Activated CD4-positive, alpha-beta T cell treated with anti-CD3 and anti-CD28 coated beads for 24 hours (primary cell): ENCODE results near the gene RNASE9.
"Not testable (repeated sequence)": the region's sequence is repeated elsewhere in the genome, so short reads cannot be mapped to it uniquely, and the experiment has no call there.

ENCODE experiments used
- DNase-seq, 2 donors: peaks; one replicate each; pipeline ENCODE4 v3.0.0-alpha.2; 2020; ENCODE audit warnings: low read depth in 2 of 2

The RNASE9 gene

DNA sequence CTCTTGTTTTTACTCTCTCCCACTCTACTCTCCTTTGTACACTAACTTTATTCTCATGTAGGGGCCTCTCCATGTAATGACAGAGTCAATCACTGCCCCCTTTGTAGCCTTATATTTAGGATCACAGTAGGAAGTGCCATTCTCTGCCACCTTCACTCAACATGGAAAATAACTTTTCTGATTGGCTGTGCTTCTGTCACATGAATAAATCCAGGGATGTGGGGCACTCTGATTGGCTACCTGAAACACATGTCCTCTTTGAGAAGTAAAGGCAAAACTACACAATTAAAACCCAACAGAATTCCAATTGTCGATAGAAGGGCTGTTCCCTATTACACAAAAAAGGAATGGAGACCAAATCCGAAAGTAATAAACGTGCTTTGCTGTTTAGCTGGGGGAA is at the start of gene RNASE9:
RNASE9 (minus strand) TSS at position 87 of the 400 bp plus-strand sequence.
- DNase-seq, result no peak

DNA sequence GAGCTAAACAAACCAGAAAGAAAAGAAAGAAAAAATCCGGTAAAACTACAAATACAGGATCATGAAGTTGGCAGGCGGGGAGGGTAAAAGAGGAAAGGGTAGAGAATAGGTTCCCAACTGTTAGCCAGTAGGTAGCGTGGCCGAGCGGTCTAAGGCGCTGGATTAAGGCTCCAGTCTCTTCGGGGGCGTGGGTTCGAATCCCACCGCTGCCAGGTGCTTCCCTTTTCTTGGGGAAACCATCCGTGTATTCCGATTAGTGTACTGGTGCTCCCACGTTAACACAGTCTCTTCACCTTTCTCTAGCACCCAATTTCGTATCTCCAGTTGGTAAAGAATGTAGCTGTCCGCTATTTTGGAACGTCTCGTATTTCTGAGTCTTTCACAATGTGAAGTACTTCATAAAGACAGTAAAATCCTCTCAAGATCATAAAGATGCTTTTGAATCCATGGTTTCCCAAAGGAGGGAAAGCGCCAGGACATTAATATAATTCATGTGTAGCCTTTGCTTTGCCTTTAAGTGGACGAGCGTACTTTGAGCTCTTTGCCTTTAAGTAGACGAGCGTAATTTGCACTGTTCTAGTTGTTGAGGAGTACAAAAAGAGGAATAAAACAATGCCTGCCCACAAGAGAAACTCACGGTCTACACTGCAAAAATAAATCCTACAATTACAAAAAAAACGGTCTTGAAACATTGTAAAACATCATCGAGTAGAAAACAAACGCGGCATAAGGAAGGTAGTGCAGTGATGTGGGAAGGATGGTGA is 49.3 kb upstream of the RNASE9 start:
- peak; percentile 72 to 80 for DNase-seq

DNA sequence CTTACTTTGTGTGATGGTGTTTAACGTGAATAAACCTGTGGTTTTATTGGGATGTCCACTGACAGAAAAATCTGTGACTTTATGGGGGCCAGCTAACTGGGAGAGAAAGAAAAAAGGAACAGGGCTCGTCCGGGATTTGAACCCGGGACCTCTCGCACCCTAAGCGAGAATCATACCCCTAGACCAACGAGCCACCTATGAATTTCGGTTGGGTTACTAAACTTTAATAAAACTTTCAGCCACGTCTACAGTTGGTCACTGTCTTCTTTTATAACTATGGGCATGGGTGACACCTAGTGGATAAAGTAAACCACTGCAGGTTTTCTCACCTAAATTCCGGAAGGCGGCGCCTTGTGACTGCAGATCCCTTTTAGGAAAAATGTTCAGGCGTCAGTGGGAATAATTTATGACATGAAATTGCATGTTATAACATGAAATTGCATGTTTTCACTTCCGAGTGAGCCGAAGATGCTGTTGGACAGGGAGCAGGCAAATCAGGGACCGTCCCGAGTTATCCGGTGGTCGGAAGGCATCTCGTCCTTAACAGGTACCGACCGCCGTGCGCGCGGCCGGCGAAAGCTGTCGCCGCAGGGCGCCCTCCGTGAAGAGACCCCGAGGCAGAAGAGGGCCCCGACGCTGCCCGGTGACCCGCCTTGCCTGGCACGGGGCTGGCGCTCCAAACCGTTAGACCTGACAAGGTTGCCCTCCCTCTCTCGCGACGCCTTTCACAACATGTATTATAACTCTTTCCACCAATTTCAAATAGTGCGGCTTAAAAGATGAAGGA is 48.6 kb upstream of the RNASE9 start:
- DNase-seq, result peak in 1 of 2 donors; percentile 53

DNA sequence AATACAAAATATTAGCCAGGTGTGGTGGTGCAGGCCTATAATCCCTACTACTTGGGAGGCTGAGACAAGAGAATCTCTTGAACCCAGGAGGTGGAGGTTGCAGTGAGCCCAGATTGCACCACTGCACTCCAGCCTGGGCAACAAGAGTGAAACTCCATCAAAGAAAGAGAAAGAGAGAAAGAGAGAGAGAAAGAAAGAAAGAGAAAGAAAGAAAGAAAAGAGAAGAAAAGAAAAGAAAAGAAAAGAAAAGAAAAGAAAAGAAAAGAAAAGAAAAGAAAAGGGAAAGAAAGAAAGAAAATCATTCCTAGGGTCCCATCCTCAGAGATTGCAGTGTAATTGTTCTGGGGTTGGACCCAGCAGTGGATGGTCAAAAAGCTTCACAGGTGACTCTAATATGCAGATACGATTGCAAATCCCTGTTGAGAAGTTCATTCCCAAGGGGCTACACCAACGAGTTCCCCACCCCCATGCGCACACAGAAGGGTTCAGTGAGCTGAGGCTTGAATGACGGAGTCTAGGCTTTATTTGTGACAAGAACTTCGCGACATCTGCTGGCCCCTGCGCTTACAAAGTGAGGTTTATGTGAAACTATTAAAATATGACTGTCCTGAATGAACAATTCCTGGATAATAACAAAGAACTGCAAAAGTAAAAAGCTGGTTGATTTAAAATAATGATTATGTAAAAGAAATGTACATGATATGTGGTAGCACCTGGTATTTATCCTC is 47.7 kb upstream of the RNASE9 start:
- no peak for DNase-seq

DNA sequence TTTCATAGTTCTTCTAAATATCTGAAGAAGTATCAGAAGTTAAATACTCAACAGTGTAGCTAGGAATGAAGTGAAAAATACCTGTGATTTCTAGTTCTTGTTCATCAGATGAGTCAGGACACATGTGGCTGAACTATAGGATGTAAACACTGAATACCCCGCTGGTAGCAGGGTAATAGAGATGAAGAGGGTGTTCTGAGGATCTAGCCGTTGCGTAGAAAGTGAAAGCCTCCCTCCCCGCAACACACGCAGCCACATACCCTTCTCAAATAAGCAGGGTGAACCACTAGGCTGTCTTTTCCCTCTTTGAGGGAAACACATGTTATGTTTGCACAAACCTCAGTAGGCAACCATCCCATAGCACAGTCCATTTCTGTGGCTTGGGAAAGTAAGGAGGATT is 46.8 kb upstream of the RNASE9 start:
- no peak for DNase-seq

DNA sequence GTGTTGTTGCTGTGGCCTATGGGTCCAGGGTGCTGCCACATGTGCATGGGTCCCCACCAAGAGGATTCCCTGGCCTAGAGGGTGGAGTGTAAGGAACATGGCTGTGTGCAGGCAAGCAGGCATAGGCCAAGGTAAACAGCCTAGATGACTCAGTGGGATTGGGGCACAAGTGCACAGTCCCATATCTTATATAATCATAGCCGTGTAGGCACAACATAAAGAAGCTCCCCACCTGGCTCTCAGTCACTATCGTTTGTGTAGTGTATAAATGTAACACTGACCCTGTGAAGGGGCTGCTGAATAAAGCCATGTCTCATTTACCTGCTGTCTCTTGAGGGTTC is 46.0 kb upstream of the RNASE9 start:
- DNase-seq, result no peak

DNA sequence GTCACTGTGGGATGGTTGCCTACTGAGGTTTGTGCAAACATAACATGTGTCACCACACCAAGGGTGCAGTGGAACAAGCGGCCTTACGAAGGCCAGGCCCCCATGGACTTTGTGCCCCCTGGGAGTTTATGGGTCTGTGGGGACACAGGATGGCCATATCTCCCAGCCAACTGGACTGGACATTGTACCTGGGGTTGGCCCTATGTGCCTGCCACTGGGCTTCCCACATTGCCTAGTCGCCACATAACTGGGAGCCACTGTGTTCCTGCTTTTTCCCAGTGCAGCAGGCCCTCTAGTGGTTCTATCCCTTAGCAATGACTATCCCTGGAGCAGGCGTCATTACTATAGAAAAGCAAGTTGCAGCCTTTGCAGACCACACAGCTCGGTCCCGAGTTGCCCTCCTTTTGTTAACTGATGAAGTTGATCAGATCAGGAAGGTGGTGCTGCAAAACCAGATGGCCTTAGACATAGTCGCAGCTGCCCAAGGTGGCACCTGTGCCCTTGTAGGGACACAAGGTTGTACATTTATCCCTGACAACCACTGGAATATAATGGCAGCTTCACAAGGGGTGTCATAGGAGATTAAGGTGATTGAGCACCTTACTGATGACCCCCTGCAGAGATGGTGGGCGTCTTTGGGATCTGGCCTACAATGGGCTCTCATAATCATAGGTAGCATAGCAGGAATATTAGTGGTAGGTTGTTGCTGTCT is 45.5 kb upstream of the RNASE9 start:
- DNase-seq, result no peak

DNA sequence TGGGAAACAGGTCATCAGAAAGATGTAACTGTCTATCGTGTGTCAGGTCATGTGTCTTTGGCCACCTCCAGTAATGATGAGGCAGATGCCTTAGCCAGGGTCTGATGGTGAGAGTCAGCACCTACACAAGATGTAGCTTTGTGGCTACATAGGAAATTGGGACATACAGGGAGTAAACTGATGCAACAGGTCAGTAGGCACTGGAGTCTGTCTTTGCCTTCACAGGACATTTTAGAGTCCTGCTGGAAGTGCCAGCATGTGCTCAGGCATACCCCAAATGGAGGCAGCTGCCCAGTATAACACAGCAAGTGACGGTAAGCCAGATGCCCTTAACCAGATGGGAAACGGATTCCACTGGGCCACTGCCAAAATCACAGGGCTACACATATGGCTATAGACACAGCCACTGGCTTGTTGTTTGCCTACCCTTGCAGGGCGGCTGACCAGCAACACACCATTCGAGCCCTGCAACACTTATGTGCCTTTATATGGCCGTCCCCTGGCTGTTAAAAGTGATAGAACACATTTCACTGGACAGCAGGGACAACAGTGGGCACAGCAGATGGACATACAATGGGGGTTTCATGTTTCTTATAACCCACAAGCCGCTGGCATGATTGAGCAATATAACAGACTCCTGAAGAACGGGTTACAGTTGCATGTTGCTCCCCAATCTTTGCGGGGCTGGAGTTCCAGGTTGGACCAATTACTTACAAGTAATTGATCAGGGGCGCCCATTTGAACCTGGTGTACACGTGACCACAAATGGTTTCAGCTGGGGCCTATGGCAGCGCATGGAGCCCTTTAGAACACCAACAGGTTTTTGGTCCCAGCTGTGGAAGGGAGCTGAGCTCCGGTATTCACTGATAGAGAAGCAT is 43.2 kb upstream of the RNASE9 start:
- no peak for DNase-seq

DNA sequence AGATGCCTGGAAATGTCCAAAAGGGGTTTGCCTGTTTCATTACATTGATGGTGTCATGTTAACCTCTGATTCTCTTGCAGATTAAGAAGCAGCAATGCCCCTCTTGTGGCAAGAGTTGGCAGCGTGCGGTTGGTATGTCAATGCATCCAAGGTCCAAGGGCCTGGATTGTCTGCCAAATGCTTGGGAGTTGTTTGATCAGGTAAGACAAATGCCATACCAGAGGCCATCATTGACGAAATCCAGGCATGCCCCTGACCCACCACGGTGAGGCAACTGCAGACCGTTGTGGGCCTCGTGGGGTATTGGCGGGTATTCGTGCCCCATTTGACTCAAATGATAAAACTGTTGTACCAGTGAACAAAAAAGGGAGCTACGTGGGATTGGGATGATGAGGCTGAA is 41.7 kb upstream of the RNASE9 start:
- DNase-seq, result no peak

DNA sequence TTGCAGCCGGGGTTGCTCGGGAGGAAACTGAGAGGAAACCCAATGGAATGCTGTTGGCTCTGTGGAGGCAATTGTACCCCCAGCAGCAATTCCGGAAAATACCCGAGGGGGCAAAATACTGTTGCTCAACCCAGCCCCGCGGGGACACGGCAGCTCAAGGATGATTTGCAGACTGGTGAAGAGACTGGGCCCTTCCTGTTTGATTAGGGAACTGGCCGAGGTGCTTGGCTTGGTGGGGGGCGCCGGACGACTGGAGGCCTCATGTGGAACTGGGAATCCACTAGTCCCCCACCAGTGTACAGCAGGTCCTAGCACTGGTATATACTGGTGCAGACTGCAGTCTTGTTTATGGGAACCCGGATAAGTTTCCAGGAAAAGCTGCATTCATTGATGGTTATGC is 40.7 kb upstream of the RNASE9 start:
- no peak for DNase-seq

DNA sequence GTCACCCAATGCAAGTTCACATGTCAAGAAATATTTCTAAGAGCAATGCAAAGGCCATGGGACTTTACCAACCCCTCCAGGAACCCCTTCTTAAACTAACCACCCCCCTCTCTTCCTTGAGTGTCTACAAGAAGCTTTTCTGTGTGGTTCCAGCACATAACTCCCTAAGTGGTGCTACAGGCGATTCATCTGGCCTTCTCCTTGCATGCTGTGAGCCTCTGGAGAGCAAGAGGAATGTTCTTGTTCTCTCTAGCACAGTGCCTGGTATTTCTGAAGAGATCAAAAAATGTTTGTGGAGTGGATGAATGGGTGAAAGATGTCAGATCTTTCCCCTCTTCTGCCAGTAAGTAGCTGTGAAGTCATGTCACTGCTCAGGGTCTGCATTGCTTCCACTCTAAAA is 36.3 kb upstream of the RNASE9 start:
- no peak for DNase-seq

DNA sequence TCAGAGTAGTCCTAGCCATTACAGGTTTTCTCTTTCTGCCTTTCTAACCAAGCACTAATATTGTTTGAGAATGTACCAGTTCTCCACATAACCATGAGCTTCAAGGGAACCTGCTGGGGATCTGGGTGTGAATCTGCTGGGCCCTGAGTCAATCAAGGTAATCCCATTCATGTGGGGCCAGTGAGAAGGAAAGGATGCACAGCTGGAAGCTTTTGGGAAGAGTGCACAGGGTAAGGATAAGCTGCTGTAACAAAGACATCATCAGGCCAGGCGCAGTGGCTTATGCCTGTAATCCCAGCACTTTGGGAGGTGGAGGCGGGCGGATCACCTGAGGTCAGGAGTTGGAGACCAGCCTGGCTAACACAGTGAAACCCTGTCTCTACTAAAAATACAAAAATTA is 34.9 kb upstream of the RNASE9 start:
- not testable (repeated sequence) for DNase-seq

DNA sequence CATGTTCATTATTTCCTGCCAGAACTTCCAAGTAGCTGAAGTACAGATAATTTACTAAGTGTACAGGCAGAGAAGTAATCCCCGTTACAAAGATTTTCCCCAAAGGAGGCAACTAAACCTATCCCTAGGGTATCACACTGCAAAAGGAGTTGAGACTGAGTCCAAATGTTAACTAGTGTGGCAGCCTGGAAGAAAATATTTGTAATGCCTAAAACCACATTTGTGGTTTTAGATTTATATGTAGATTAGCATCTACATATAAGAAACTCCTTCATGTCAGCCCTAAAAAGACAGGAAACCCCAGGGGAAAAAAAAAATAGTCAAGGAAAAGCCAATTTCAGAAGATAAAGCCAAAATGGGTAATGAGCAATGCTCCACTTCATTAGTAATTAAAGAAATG is 31.7 kb upstream of the RNASE9 start:
- no peak for DNase-seq

DNA sequence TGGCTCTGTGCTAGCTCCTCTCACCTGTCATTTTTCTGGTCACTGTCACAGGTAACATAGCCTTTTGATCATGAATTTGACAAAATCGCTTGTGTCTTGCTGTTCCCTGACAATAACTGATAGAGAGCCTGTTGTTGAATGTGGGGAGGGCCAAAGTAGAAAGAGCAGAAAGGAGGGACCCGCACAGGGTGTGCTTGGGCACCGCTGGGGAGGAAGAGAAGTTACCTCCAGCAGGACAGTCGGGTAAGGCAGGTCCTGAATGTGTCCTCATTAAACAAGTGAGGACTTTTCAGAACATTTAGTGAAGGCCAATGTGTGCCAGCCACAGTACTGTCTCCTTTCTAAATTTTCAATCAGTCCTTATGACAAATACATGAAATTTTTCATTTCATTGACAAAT is 30.4 kb upstream of the RNASE9 start, which contains the start of gene RNASE12:
RNASE12 (minus strand) TSS at position 142 of the 400 bp plus-strand sequence. CDS start 653 bp downstream, outside the sequence.
- DNase-seq, result no peak

DNA sequence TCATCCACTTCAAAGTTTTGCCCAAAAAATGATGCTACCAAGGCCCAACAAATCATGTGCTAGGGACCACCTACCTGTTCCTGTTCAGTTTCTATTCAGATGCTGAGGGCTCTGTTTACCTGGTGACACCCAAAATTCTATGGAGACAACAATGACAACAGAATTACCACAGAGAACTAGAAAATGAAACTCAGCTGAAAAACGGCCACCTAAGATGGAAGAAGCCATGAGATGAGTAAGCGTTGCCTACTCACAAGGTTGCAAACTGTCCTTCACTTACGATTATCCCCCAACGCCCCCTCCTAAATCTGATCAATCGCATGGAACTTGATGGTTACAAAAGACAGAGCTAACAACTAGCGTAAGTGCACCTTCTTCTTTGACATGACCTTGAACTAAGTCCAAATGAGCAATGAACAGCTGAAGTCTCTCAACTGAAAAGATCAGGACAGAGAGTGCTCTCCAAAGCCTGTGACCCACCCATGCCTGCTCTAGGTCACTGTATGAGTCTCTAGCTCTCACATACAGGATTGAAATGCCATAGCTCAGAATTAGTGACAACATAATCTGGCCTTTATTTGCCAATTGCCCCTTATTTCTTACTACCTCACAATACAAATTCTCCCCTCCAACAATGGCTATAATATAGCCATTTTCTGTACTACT is 26.8 kb upstream of the RNASE9 start, which contains the start of gene RNASE11:
RNASE11 (minus strand) TSS at position 513 of the 666 bp plus-strand sequence.
- no peak for DNase-seq

DNA sequence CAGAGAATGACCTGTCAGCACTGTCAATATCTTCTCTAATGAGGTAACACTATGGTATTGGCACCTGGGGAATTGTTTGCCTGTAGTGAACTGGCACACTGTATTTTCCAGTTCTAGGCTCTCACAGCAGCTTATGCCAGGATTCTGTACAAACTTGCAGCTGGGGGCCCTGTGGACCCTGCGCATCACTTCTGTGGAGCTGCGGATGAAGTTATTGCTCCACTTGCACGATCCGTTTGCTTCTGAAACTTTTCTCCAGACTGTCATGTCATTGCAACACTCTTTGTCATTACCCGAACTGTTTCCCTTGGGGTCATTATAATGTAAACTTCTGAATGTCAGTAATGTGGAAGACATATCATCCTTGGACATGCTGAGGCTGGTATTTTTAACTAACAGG is 23.1 kb upstream of the RNASE9 start:
- no peak for DNase-seq

DNA sequence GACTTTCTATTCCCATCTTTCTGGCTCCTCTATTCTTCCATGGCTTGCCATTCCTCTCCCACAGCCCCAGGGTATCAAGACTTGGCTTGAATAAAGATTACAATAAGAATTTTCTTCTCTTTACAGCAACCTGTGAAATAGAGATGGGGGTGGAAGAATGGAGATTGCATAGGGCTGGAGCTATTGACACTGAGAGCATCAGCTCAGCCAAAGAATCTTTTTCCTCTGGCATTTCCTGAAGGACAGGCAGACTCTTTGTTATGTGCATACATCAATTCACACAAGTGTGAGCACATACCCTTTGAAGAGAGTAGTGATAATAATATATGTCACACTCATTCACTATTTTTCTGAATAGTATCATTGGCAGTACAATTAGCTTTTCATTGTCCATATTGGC is 22.3 kb upstream of the RNASE9 start:
- DNase-seq, result no peak

DNA sequence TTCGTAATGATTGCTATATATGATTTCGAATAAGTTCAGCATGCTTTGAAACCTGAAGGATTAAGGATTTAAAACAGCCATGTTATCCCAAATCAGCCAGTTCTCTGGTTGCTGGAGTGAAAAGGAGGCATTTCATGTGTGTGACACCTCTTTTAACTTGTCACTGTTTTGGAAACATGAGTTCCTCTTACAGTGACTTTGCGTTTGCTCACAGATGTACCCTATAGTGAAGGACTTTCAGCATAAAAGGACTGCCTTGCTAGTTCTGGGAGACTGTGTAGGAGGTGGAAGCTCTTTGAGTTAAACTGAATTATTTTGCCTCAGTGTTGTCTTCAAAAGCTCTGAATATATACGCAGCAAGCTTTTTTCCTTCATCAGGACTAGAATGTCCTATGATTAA is 19.4 kb upstream of the RNASE9 start:
- DNase-seq, result no peak

DNA sequence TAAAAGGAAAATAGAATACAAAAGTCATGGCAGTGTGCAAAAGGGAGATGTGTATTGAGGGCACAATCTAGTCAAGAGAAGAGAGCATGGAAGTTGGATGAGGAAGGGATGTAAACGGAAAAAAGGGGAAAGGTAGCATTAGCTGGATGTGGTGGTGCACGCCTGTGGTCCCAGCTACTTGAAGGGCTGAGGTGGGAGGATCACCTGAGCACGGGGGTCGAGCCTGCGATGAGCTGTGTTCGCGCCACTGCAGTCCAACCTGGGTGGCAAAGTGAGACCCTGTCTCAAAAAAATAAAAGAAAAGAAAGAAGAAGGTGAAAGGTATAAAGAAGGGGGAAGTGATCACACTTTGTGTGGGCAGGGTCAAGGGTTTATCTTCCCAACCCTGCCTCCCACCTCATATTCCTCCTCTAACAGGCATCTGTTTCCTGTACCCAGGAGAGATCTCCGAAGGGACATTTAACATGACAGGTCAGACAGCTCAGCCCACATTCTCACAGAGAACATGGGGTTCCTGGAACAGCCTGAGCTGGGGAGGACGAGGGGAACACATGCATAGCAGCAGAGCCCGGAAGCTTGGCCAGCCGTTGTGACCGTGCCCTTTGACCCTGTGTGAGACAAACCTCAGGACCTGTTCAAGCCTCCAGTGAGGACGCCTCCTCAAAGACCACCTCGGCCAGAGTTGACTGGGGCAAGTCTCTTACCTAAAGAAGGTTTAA is 18.1 kb upstream of the RNASE9 start:
- no peak for DNase-seq

DNA sequence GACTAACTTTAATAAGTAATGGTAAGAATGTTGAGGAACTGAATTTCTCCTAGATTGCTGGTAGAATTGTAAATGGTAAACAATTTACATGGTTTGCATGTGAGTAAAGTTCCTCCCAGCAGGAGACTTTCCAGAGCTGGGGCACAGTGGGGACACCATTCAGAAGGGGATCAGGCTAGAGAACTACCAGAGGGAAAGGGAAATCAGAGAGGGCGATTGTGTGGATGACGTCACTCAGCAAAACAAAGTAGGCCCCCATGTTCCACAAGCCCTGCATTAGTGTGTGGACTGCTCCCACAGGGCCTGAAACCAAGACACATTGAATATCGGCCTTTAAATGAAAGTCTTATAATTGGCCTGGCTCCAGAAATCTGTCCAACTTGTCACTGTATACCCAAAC is 17.5 kb upstream of the RNASE9 start:
- no peak for DNase-seq
